DOHH2 (cell line): ENCODE measurements around the gene PRKCH.

Source experiments
- H3F3A ChIP-seq: fragments of 200-600 bp; sonication (generic), shearing (Covaris generic); 2 replicates; pipeline ENCODE4 v1.6.0; 2016; ENCODE audit warnings: antibody characterized with exemption, mild to moderate bottlenecking; ENCODE audit not compliant: control insufficient read depth, insufficient read depth
- H3K27ac ChIP-seq: fragments of 200-600 bp; sonication (generic); 2 replicates; pipeline ENCODE4 v1.5.1; 2014; ENCODE audit warnings: low read depth, mild to moderate bottlenecking, low read length, moderate library complexity
- H3K27me3 ChIP-seq: fragments of 200-600 bp; sonication (generic); 2 replicates; pipeline ENCODE4 v1.6.1; 2014; ENCODE audit warnings: mild to moderate bottlenecking, low read length, mixed read lengths; ENCODE audit not compliant: control insufficient read depth
- H3K36me3 ChIP-seq: fragments of 200-600 bp; sonication (generic); 2 replicates; pipeline ENCODE4 v1.6.1; 2014; ENCODE audit warnings: mild to moderate bottlenecking, low read length, moderate library complexity, mixed read lengths; ENCODE audit not compliant: control insufficient read depth
- H3K4me1 ChIP-seq: fragments of 200-600 bp; sonication (generic); 2 replicates; pipeline ENCODE4 v1.6.1; 2014; ENCODE audit warnings: mild to moderate bottlenecking, low read length, mixed read lengths; ENCODE audit not compliant: control insufficient read depth
- H3K4me2 ChIP-seq: fragments of 200-600 bp; sonication (generic); 2 replicates; pipeline ENCODE4 v1.6.0; 2014; ENCODE audit warnings: mild to moderate bottlenecking, low read length, moderate library complexity
- H3K4me3 ChIP-seq: fragments of 200-600 bp; sonication (generic); 2 replicates; pipeline ENCODE4 v1.5.1; 2014; ENCODE audit warnings: mild to moderate bottlenecking, low read length, mixed read lengths
- H3K79me2 ChIP-seq: fragments of 200-600 bp; sonication (generic); 2 replicates; pipeline ENCODE4 v1.6.1; 2014; ENCODE audit warnings: mild to moderate bottlenecking, low read length, mixed read lengths; ENCODE audit not compliant: control insufficient read depth
- H3K9me2 ChIP-seq: fragments of 200-600 bp; sonication (generic); replicated peaks from 2 replicates; pipeline ENCODE4 v1.6.1; 2014; ENCODE audit warnings: mild to moderate bottlenecking, low read length, mixed read lengths; ENCODE audit not compliant: control insufficient read depth
- H3K9me3 ChIP-seq: fragments of 200-600 bp; sonication (generic); 2 replicates; pipeline ENCODE4 v1.6.1; 2014; ENCODE audit warnings: antibody characterized with exemption, low read length, mixed read lengths; ENCODE audit not compliant: control insufficient read depth, insufficient read depth
- H4K20me1 ChIP-seq: fragments of 200-600 bp; sonication (generic); 2 replicates; pipeline ENCODE4 v1.6.0; 2014; ENCODE audit warnings: low read depth, mild to moderate bottlenecking, antibody characterized with exemption, low read length, moderate library complexity; ENCODE audit not compliant: control insufficient read depth, insufficient read depth
- CTCF ChIP-seq: fragments of 200-600 bp; sonication (generic); IDR thresholded peaks from one replicate; pipeline ENCODE4 v1.5.1; 2014; ENCODE audit warnings: antibody characterized with exemption, mild to moderate bottlenecking, low read depth, low read length; ENCODE audit not compliant: poor library complexity, severe bottlenecking
- EZH2phosphoT487 ChIP-seq: fragments of 200-600 bp; sonication (generic); IDR thresholded peaks from 2 replicates; pipeline ENCODE4 v1.6.1; 2017; ENCODE audit warnings: borderline replicate concordance, mild to moderate bottlenecking, antibody characterized with exemption, low read length, moderate library complexity, mixed read lengths

The PRKCH gene

GRCh38 chr14:61388173-61388975, 67.0 kb downstream of the PRKCH start:
- no peaks in the 10 kb centered on the region for H3F3A ChIP-seq
- H3K9me2 ChIP-seq = no peaks in the 10 kb centered on the region
- H3K79me2 ChIP-seq = no peaks in the 10 kb centered on the region
- H4K20me1 ChIP-seq = no peaks in the 10 kb centered on the region
- H3K9me3 ChIP-seq = no peaks in the 10 kb centered on the region
- TF ChIP-seq CTCF = no peak
- TF ChIP-seq EZH2phosphoT487 = no peak
- no peaks in the 10 kb centered on the region for H3K36me3 ChIP-seq
- H3K4me3 ChIP-seq = peak overlapping the region; percentile 32; the same call in 1 of the 2 replicates
- peak overlapping the region; percentile 56 for H3K4me2 ChIP-seq
- H3K27ac ChIP-seq = peak overlapping the region; percentile 46
- H3K27me3 ChIP-seq = no peaks in the 10 kb centered on the region
- H3K4me1 ChIP-seq = peaks cover 24% of the 10 kb centered on the region

- H3K27ac ChIP-seq = peak overlapping the region; percentile 46
- H3K4me3 ChIP-seq = peak overlapping the region; percentile 32; the same call in 1 of the 2 replicates
Measured at GRCh38 chr14:61388976-61389576, 67.7 kb downstream of the PRKCH start.

GRCh38 chr14:61391119-61391518, 69.7 kb downstream of the PRKCH start:
- no peak overlapping the region for H3K4me3 ChIP-seq

More at GRCh38 chr14:61388976-61389576, 67.7 kb downstream of the PRKCH start:
- H3K4me2 ChIP-seq = peak overlapping the region; percentile 56
- no peaks in the 10 kb centered on the region for H3K36me3 ChIP-seq
- H3F3A ChIP-seq = no peaks in the 10 kb centered on the region
- no peaks in the 10 kb centered on the region for H3K9me2 ChIP-seq
- H3K79me2 ChIP-seq = no peaks in the 10 kb centered on the region
- H3K4me1 ChIP-seq = peaks cover 24% of the 10 kb centered on the region
- no peaks in the 10 kb centered on the region for H3K27me3 ChIP-seq
- H4K20me1 ChIP-seq = no peaks in the 10 kb centered on the region
- TF ChIP-seq EZH2phosphoT487 = no peak
- TF ChIP-seq CTCF = no peak
- no peaks in the 10 kb centered on the region for H3K9me3 ChIP-seq

More at GRCh38 chr14:61391119-61391518, 69.7 kb downstream of the PRKCH start:
- no peak overlapping the region for H3K4me2 ChIP-seq
- H3K27me3 ChIP-seq = no peaks in the 10 kb centered on the region
- peaks cover 24% of the 10 kb centered on the region for H3K4me1 ChIP-seq
- TF ChIP-seq EZH2phosphoT487 (no peak), CTCF (no peak)
- H3K27ac ChIP-seq = no peak overlapping the region
- no peaks in the 10 kb centered on the region for H4K20me1 ChIP-seq
- H3K36me3 ChIP-seq = no peaks in the 10 kb centered on the region
- no peaks in the 10 kb centered on the region for H3K9me2 ChIP-seq
- no peaks in the 10 kb centered on the region for H3K79me2 ChIP-seq
- H3K9me3 ChIP-seq = no peaks in the 10 kb centered on the region
- H3F3A ChIP-seq = no peaks in the 10 kb centered on the region
